Astrocyte of the cerebellum (primary cell): Measurements from ENCODE around the gene ARSB.

Experiments used
- DNase-seq: peaks from one replicate; pipeline ENCODE4 v3.0.0-alpha.2; 2011; ENCODE audit warnings: low read depth
- H3K4me3 ChIP-seq: 2 replicates; pipeline ENCODE4 v1.5.1; 2011; ENCODE audit warnings: mild to moderate bottlenecking, low read depth, low read length, moderate library complexity
- CTCF ChIP-seq: IDR thresholded peaks from 2 replicates; pipeline ENCODE4 v1.5.1; 2012; ENCODE audit warnings: low read length, low read depth, moderate library complexity, mild to moderate bottlenecking; ENCODE audit errors: missing control alignments
- in situ Hi-C: cut with HindIII; loops from 2 replicates; pipeline ENCODE4 v1.10.0; 2017; ENCODE audit warnings: low sequenced_read_pairs

The ARSB gene

GRCh38 chr5:78781611-78782286 lies 203.4 kb downstream of the ARSB start:
- no peak for TF ChIP-seq CTCF
- H3K4me3 ChIP-seq: no peak overlapping the region
- in situ Hi-C loops: no loop called here
- DNase-seq: no peak

- in situ Hi-C loops: no loop called here
- H3K4me3 ChIP-seq: no peak overlapping the region
- no peak for DNase-seq
- TF ChIP-seq CTCF: no peak
These were observed 205.1 kb downstream of the ARSB start for GRCh38 chr5:78779771-78780616.

- in situ Hi-C loops: no loop called here
- no peak for DNase-seq
- H3K4me3 ChIP-seq: no peak overlapping the region
- no peak for TF ChIP-seq CTCF
These were observed 205.8 kb downstream of the ARSB start for GRCh38 chr5:78779262-78779661.

- TF ChIP-seq CTCF: no peak
- no peak for DNase-seq
- no peak overlapping the region for H3K4me3 ChIP-seq
- in situ Hi-C loops: no loop called here
These were observed 206.6 kb downstream of the ARSB start for GRCh38 chr5:78778538-78778937.

- no peak for DNase-seq
- no peak overlapping the region for H3K4me3 ChIP-seq
- in situ Hi-C loops: no loop called here
- no peak for TF ChIP-seq CTCF
These were observed 207.2 kb downstream of the ARSB start for GRCh38 chr5:78777901-78778300.

- in situ Hi-C loops: no loop called here
- no peak for DNase-seq
- TF ChIP-seq CTCF: no peak
- no peak overlapping the region for H3K4me3 ChIP-seq
These were observed 208.5 kb downstream of the ARSB start for GRCh38 chr5:78776637-78777036.
